ENCODE measurements around the gene GADL1.

GADL1 gene

DNA sequence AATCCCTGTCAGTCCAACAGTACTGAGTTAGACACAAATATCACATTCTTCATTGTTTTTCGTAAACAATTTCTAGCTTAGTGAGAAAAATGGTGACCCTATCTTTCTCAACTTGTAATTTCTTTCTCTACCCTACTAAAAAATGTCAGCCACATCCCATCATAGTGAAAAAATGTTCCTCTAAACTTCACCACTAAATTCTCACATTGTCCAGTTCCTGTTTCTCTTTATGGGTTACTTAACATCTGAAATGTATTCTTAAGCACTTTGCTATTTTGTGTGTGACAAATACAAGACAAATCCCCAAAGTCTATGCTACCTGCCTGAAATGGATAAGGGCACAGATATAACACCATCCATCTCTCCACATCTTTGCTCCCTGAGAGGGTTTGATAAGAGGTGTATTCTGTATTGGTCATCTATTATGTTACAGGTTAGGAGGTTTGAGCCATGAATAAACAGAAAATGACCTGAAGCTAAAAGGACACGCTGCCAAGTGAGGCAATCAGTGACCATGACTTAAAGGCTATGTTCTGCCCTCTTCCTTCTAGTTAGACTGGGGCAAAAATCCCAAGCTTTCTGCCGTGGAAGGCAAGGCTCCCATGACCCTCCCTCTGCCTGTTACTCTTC is 118.2 kb downstream of the GADL1 start:
- Histone ChIP-seq H3K27me3 (ENCODE audit: control insufficient read depth in 1 of 2, insufficient read depth in 2 of 2, low read length in 2 of 2) (no peaks in the 10 kb centered on the region), H3K4me1 (ENCODE audit: control insufficient read depth, insufficient read depth, low read length) (no peaks in the 10 kb centered on the region), H3K9ac (ENCODE audit: low read length in 2 of 2) (no peak overlapping the region), H3K4me3 (ENCODE audit: low read length in 2 of 2) (no peak overlapping the region), H3K9me3 (ENCODE audit: control insufficient read depth in 2 of 2, low read length in 2 of 2) (no peaks in the 10 kb centered on the region), H3K36me3 (ENCODE audit: control insufficient read depth in 2 of 2, insufficient read depth in 2 of 2, low read length in 2 of 2) (no peaks in the 10 kb centered on the region), H3K27ac (ENCODE audit: low read length) (no peak overlapping the region)

DNA sequence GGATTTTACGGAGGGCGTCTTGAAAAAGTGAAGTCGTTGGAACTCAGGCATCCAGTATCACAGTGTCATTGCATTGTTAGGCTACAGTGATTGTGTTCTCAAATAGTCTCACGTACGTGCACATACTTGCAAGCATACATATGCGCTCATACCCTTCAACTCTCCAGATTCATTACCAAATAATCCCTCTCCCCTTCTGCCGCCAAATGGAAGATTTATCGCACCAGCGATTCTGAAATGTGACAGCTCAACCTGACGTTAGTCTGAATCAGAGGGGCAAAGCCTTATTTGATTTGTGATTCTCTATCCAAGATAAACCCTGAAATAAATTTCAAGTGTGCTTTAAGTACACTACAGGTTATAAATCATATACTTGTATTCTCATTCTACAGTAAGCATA is 119.4 kb downstream of the GADL1 start:
- no peaks in the 10 kb centered on the region for H3K36me3 ChIP-seq (ENCODE audit: control insufficient read depth in 2 of 2, insufficient read depth in 2 of 2, low read length in 2 of 2)
- no peak overlapping the region for H3K4me3 ChIP-seq (ENCODE audit: low read length in 2 of 2)
- no peaks in the 10 kb centered on the region for H3K27me3 ChIP-seq (ENCODE audit: control insufficient read depth in 1 of 2, insufficient read depth in 2 of 2, low read length in 2 of 2)
- H3K27ac ChIP-seq (ENCODE audit: low read length) = no peak overlapping the region
- H3K9ac ChIP-seq (ENCODE audit: low read length in 2 of 2) = no peak overlapping the region
- no peaks in the 10 kb centered on the region for H3K4me1 ChIP-seq (ENCODE audit: control insufficient read depth, insufficient read depth, low read length)
- no peaks in the 10 kb centered on the region for H3K9me3 ChIP-seq (ENCODE audit: control insufficient read depth in 2 of 2, low read length in 2 of 2)

GRCh38 chr3:30774062-30774461 is 120.4 kb downstream of the GADL1 start:
- no peaks in the 10 kb centered on the region for H3K27me3 ChIP-seq (ENCODE audit: control insufficient read depth in 1 of 2, insufficient read depth in 2 of 2, low read length in 2 of 2)
- H3K4me3 ChIP-seq (ENCODE audit: low read length in 2 of 2) = no peak overlapping the region
- no peaks in the 10 kb centered on the region for H3K4me1 ChIP-seq (ENCODE audit: control insufficient read depth, insufficient read depth, low read length)
- H3K36me3 ChIP-seq (ENCODE audit: control insufficient read depth in 2 of 2, insufficient read depth in 2 of 2, low read length in 2 of 2) = no peaks in the 10 kb centered on the region
- no peak overlapping the region for H3K9ac ChIP-seq (ENCODE audit: low read length in 2 of 2)
- H3K27ac ChIP-seq (ENCODE audit: low read length) = no peak overlapping the region
- H3K9me3 ChIP-seq (ENCODE audit: control insufficient read depth in 2 of 2, low read length in 2 of 2) = no peaks in the 10 kb centered on the region

- Histone ChIP-seq H3K36me3 (ENCODE audit: control insufficient read depth in 2 of 2, insufficient read depth in 2 of 2, low read length in 2 of 2) (no peaks in the 10 kb centered on the region), H3K9ac (ENCODE audit: low read length in 2 of 2) (no peak overlapping the region), H3K4me1 (ENCODE audit: control insufficient read depth, insufficient read depth, low read length) (no peaks in the 10 kb centered on the region), H3K9me3 (ENCODE audit: control insufficient read depth in 2 of 2, low read length in 2 of 2) (no peaks in the 10 kb centered on the region), H3K27ac (ENCODE audit: low read length) (no peak overlapping the region), H3K27me3 (ENCODE audit: control insufficient read depth in 1 of 2, insufficient read depth in 2 of 2, low read length in 2 of 2) (no peaks in the 10 kb centered on the region), H3K4me3 (ENCODE audit: low read length in 2 of 2) (no peak overlapping the region)
Measured at GRCh38 chr3:30770387-30770786, 124.1 kb downstream of the GADL1 start.

DNA sequence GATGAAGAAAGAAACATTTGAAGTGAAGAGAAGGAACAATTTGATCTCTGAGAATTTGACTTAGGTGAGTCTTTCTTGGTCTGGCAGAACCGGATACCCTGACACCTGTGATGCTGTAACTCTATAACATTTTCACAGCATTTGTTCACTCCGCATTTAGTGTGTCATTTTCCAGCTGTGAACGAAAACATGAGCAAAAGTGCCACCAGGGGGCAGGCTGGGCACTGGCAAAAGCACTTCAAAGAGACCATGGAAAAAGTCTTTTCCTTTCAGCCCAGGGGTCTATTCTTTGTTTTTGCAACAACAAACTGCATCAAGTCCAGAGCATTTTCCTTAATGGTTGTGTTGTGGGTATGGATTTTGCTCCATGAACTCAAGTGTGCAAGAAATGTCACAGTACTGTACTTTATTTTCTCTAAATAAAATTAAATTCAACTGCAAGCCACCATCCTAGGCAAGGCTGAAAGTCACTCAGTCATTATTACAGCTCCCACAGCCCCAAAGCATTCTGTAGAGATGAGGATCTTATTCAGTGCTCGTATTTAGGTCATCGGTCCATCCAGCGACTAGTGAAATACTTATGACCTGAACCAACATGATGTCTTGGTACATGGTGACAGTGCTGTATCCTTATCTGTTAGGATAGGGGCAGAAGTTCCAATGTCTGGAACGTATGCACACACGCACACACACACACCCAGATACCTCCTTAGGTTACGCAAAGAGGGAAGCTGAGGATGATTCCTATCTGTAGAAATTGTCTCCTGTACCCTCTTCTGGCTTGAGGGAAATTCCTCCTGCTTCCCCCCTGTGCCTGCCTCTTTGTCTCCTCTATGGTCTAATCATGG is 125.5 kb downstream of the GADL1 start:
- H3K4me1 ChIP-seq (ENCODE audit: control insufficient read depth, insufficient read depth, low read length) = no peaks in the 10 kb centered on the region
- no peaks in the 10 kb centered on the region for H3K9me3 ChIP-seq (ENCODE audit: control insufficient read depth in 2 of 2, low read length in 2 of 2)
- H3K27me3 ChIP-seq (ENCODE audit: control insufficient read depth in 1 of 2, insufficient read depth in 2 of 2, low read length in 2 of 2) = no peaks in the 10 kb centered on the region
- H3K9ac ChIP-seq (ENCODE audit: low read length in 2 of 2) = no peak overlapping the region
- no peak overlapping the region for H3K4me3 ChIP-seq (ENCODE audit: low read length in 2 of 2)
- no peaks in the 10 kb centered on the region for H3K36me3 ChIP-seq (ENCODE audit: control insufficient read depth in 2 of 2, insufficient read depth in 2 of 2, low read length in 2 of 2)
- H3K27ac ChIP-seq (ENCODE audit: low read length) = no peak overlapping the region

DNA sequence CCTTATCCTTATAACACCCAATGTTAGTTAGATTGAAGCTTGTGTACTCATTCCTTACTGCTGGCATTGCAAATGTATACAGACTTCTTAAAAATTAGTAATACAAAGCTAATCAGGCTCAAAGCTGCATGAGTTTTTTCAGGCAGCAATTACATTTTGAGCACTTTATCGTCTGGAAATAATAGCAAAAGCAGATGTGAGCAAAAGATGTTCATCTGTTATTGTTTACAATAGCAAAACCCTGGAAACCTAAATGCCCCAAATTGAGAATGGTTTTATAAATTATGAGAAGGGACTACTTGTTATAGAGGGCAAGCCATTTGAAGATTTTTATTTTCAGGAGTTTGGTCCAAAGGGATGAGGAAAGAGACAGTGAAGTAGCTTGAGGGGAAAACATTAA is 126.4 kb downstream of the GADL1 start:
- no peak overlapping the region for H3K27ac ChIP-seq (ENCODE audit: low read length)
- H3K27me3 ChIP-seq (ENCODE audit: control insufficient read depth in 1 of 2, insufficient read depth in 2 of 2, low read length in 2 of 2) = no peaks in the 10 kb centered on the region
- no peak overlapping the region for H3K4me3 ChIP-seq (ENCODE audit: low read length in 2 of 2)
- H3K36me3 ChIP-seq (ENCODE audit: control insufficient read depth in 2 of 2, insufficient read depth in 2 of 2, low read length in 2 of 2) = no peaks in the 10 kb centered on the region
- H3K9ac ChIP-seq (ENCODE audit: low read length in 2 of 2) = no peak overlapping the region
- no peaks in the 10 kb centered on the region for H3K9me3 ChIP-seq (ENCODE audit: control insufficient read depth in 2 of 2, low read length in 2 of 2)
- H3K4me1 ChIP-seq (ENCODE audit: control insufficient read depth, insufficient read depth, low read length) = no peaks in the 10 kb centered on the region

GRCh38 chr3:30766522-30766921 is 127.9 kb downstream of the GADL1 start:
- no peaks in the 10 kb centered on the region for H3K4me1 ChIP-seq (ENCODE audit: control insufficient read depth, insufficient read depth, low read length)
- H3K4me3 ChIP-seq (ENCODE audit: low read length in 2 of 2) = no peak overlapping the region
- no peaks in the 10 kb centered on the region for H3K27me3 ChIP-seq (ENCODE audit: control insufficient read depth in 1 of 2, insufficient read depth in 2 of 2, low read length in 2 of 2)
- H3K27ac ChIP-seq (ENCODE audit: low read length) = no peak overlapping the region
- no peaks in the 10 kb centered on the region for H3K36me3 ChIP-seq (ENCODE audit: control insufficient read depth in 2 of 2, insufficient read depth in 2 of 2, low read length in 2 of 2)
- H3K9me3 ChIP-seq (ENCODE audit: control insufficient read depth in 2 of 2, low read length in 2 of 2) = no peaks in the 10 kb centered on the region
- H3K9ac ChIP-seq (ENCODE audit: low read length in 2 of 2) = no peak overlapping the region

DNA sequence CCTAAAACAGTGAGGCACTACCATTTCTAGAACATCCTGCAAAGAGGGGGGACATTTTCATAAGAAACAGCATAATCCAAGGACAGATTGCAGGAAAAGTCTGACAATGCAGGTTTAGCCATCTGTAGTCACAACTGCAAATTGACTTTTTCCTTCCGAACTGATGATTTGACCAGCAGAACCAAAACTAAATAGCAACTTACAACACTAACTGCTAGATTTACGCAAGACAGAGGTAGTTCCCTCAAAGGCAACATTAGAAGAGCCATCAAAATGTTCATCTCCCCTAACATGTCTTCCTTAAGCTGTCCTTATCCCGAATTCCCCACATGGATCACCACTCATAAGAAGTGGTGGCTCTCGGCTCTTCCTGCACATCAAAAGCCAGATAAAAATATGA is 129.6 kb downstream of the GADL1 start:
- H3K36me3 ChIP-seq (ENCODE audit: control insufficient read depth in 2 of 2, insufficient read depth in 2 of 2, low read length in 2 of 2) = no peaks in the 10 kb centered on the region
- no peaks in the 10 kb centered on the region for H3K4me1 ChIP-seq (ENCODE audit: control insufficient read depth, insufficient read depth, low read length)
- no peak overlapping the region for H3K4me3 ChIP-seq (ENCODE audit: low read length in 2 of 2)
- no peak overlapping the region for H3K27ac ChIP-seq (ENCODE audit: low read length)
- no peaks in the 10 kb centered on the region for H3K9me3 ChIP-seq (ENCODE audit: control insufficient read depth in 2 of 2, low read length in 2 of 2)
- H3K27me3 ChIP-seq (ENCODE audit: control insufficient read depth in 1 of 2, insufficient read depth in 2 of 2, low read length in 2 of 2) = no peaks in the 10 kb centered on the region
- no peak overlapping the region for H3K9ac ChIP-seq (ENCODE audit: low read length in 2 of 2)

GRCh38 chr3:30764281-30764680 is 130.2 kb downstream of the GADL1 start:
- Histone ChIP-seq H3K9ac (ENCODE audit: low read length in 2 of 2) (no peak overlapping the region), H3K36me3 (ENCODE audit: control insufficient read depth in 2 of 2, insufficient read depth in 2 of 2, low read length in 2 of 2) (no peaks in the 10 kb centered on the region), H3K9me3 (ENCODE audit: control insufficient read depth in 2 of 2, low read length in 2 of 2) (no peaks in the 10 kb centered on the region), H3K27ac (ENCODE audit: low read length) (no peak overlapping the region), H3K4me3 (ENCODE audit: low read length in 2 of 2) (no peak overlapping the region), H3K4me1 (ENCODE audit: control insufficient read depth, insufficient read depth, low read length) (no peaks in the 10 kb centered on the region), H3K27me3 (ENCODE audit: control insufficient read depth in 1 of 2, insufficient read depth in 2 of 2, low read length in 2 of 2) (no peaks in the 10 kb centered on the region)

GRCh38 chr3:30761374-30761773 is 133.1 kb downstream of the GADL1 start:
- Histone ChIP-seq H3K36me3 (ENCODE audit: control insufficient read depth in 2 of 2, insufficient read depth in 2 of 2, low read length in 2 of 2) (no peaks in the 10 kb centered on the region), H3K4me1 (ENCODE audit: control insufficient read depth, insufficient read depth, low read length) (no peaks in the 10 kb centered on the region), H3K27ac (ENCODE audit: low read length) (no peak overlapping the region), H3K9ac (ENCODE audit: low read length in 2 of 2) (no peak overlapping the region), H3K27me3 (ENCODE audit: control insufficient read depth in 1 of 2, insufficient read depth in 2 of 2, low read length in 2 of 2) (no peaks in the 10 kb centered on the region), H3K4me3 (ENCODE audit: low read length in 2 of 2) (no peak overlapping the region), H3K9me3 (ENCODE audit: control insufficient read depth in 2 of 2, low read length in 2 of 2) (no peaks in the 10 kb centered on the region)

DNA sequence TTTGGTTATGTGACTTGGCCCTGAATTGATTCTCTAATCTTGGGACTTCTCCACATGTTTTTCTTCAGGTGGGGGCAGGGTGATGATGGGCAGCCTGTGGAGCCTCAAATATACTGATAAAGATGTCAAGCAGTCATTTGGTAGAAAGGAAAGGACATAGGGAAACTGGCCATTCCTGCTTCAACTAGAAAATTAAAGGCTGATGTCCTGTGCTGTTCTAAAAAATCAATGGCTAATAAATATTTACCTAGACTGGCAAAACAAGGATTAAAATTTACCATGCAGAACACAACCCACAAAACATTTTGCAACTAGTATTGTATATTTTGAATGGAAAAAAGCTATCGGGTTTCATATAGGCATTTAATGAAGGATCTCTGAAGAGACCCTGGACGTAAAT is 133.7 kb downstream of the GADL1 start:
- H3K9ac ChIP-seq (ENCODE audit: low read length in 2 of 2) = no peak overlapping the region
- no peaks in the 10 kb centered on the region for H3K27me3 ChIP-seq (ENCODE audit: control insufficient read depth in 1 of 2, insufficient read depth in 2 of 2, low read length in 2 of 2)
- no peak overlapping the region for H3K27ac ChIP-seq (ENCODE audit: low read length)
- no peaks in the 10 kb centered on the region for H3K36me3 ChIP-seq (ENCODE audit: control insufficient read depth in 2 of 2, insufficient read depth in 2 of 2, low read length in 2 of 2)
- H3K4me1 ChIP-seq (ENCODE audit: control insufficient read depth, insufficient read depth, low read length) = no peaks in the 10 kb centered on the region
- H3K9me3 ChIP-seq (ENCODE audit: control insufficient read depth in 2 of 2, low read length in 2 of 2) = no peaks in the 10 kb centered on the region
- no peak overlapping the region for H3K4me3 ChIP-seq (ENCODE audit: low read length in 2 of 2)

Data from stomach smooth muscle (tissue), 2 donors.